Measurements from ENCODE around the gene MEGF8.

The MEGF8 gene

GRCh38 chr19:42285541-42285941 is 39.9 kb upstream of the MEGF8 start:
- no peaks in the 10 kb centered on the region for H3K27me3 ChIP-seq (ENCODE audit: insufficient read depth, poor library complexity, severe bottlenecking)
- no peak for TF ChIP-seq GABPA (IDR thresholded peaks at IDR 0.05; ENCODE audit: low read depth)
- no peak for TF ChIP-seq POLR2AphosphoS5 (IDR thresholded peaks at IDR 0.05; ENCODE audit: low read depth)
- no peak for TF ChIP-seq CTCF (IDR thresholded peaks at IDR 0.05; ENCODE audit: insufficient read depth, low read length)
- TF ChIP-seq SPI1 (IDR thresholded peaks at IDR 0.05; ENCODE audit: borderline replicate concordance, low read depth), result no peak
- TF ChIP-seq REST (IDR thresholded peaks at IDR 0.05; ENCODE audit: insufficient replicate concordance, low read depth), result no peak
- DNase-seq (ENCODE audit: low read depth in 1 of 2, low spot score in 1 of 2), result no peak
- H3K27ac ChIP-seq (replicated peaks), result no peak overlapping the region
- no peak overlapping the region for H3K4me3 ChIP-seq (replicated peaks; ENCODE audit: insufficient read depth, low read length)

- H3K27ac ChIP-seq (replicated peaks), result no peak overlapping the region
- no peak overlapping the region for H3K4me3 ChIP-seq (replicated peaks; ENCODE audit: insufficient read depth, low read length)
- TF ChIP-seq SPI1 (IDR thresholded peaks at IDR 0.05; ENCODE audit: borderline replicate concordance, low read depth), result no peak
- TF ChIP-seq REST (IDR thresholded peaks at IDR 0.05; ENCODE audit: insufficient replicate concordance, low read depth), result no peak
- no peak for TF ChIP-seq POLR2AphosphoS5 (IDR thresholded peaks at IDR 0.05; ENCODE audit: low read depth)
- no peak for TF ChIP-seq GABPA (IDR thresholded peaks at IDR 0.05; ENCODE audit: low read depth)
- no peak for TF ChIP-seq CTCF (IDR thresholded peaks at IDR 0.05; ENCODE audit: insufficient read depth, low read length)
- no peaks in the 10 kb centered on the region for H3K27me3 ChIP-seq (ENCODE audit: insufficient read depth, poor library complexity, severe bottlenecking)
- DNase-seq (ENCODE audit: low read depth in 1 of 2, low spot score in 1 of 2), result no peak
Observed at GRCh38 chr19:42285988-42286348, 39.5 kb upstream of the MEGF8 start.

GRCh38 chr19:42286349-42287016 is 39.0 kb upstream of the MEGF8 start:
- no peak for TF ChIP-seq GABPA (IDR thresholded peaks at IDR 0.05; ENCODE audit: low read depth)
- TF ChIP-seq REST (IDR thresholded peaks at IDR 0.05; ENCODE audit: insufficient replicate concordance, low read depth), result no peak
- TF ChIP-seq CTCF (IDR thresholded peaks at IDR 0.05; ENCODE audit: insufficient read depth, low read length), result no peak
- TF ChIP-seq SPI1 (IDR thresholded peaks at IDR 0.05; ENCODE audit: borderline replicate concordance, low read depth), result no peak
- no peak for TF ChIP-seq POLR2AphosphoS5 (IDR thresholded peaks at IDR 0.05; ENCODE audit: low read depth)
- no peak overlapping the region for H3K27ac ChIP-seq (replicated peaks)
- H3K4me3 ChIP-seq (replicated peaks; ENCODE audit: insufficient read depth, low read length), result no peak overlapping the region
- H3K27me3 ChIP-seq (ENCODE audit: insufficient read depth, poor library complexity, severe bottlenecking), result no peaks in the 10 kb centered on the region
- no peak for DNase-seq (ENCODE audit: low read depth in 1 of 2, low spot score in 1 of 2)

Data from HL-60 (cell line).